CD4-positive, alpha-beta T cell treated with Interleukin-15 for 1 hour (primary cell): ENCODE data around the gene RDH13.
"Not testable (repeated sequence)": the region's sequence is repeated elsewhere in the genome, so short reads cannot be mapped to it uniquely, and the experiment has no call there.

Experiments used
- DNase-seq: peaks from one replicate; pipeline ENCODE4 v3.0.0-alpha.2; 2020

The RDH13 gene

DNA sequence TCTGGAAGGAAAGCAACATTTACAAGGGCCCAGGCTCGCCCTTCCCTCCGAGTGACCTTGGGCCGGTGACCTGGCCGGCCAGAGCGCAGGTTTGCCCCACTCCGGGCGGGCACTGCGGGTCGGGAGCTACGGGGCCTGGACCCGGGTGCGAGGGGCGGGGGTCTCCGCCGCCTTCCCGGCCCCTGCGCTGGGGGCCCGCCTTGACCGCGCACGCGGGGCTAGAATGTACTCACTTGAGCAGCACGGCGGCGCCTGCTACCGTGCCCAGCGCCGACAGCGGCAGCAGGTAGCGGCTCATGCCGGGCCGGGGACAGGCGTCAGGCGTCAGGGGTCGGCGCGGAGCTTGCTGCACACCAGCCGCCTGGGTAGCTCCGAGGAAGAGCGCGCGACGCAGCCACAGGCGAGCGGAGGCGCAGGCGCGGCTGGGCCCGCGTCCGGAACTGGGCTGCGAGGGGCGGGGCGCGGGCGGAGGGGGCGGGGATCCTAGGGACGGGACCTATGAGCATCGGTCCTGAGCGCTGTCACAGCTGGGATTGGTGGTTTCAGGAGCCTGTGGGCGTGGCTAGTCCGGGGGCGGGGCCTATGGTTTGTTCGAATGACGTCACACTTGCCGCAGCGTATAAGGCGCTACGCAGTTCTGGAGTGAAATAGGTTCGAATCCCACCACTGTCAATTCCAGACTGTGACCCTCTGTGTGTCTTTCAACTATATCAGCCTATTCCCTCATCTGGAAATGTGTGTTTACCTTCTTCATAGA is at the start of gene RDH13:
RDH13 (minus strand) TSS at position 414 of the 757 bp plus-strand sequence; CDS start at position 298, 116 bp downstream.
- DNase-seq, result peak; percentile 98

DNA sequence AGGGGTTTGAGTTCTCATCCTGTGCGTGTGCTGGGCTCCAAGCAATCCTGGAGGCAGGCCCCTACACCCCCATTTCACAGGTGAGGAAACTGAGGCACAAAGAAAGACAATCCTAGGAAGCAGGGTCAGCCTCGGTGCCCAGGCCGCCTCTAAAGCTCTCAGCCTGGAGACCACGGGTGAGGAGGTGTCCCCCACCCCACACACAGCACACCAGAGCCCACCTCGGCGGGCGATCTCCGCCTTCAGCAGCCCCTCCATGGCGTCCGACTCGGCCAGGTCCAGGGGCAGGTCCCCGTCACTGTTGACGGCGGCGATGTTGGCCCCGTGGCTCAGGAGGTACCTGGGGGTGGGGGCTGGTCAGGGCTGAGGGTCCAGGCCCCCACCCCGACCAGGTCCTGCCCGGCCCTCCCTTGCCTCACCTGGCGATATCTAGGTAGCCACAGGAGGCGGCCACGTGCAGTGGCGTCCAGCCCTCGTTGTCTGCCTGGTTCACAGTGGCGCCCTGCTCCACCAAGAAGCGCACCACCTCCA is 49.4 kb upstream of the RDH13 start:
- no peak for DNase-seq

- no peak for DNase-seq
These were observed 48.4 kb upstream of the RDH13 start for GRCh38 chr19:55111238-55111831.

DNA sequence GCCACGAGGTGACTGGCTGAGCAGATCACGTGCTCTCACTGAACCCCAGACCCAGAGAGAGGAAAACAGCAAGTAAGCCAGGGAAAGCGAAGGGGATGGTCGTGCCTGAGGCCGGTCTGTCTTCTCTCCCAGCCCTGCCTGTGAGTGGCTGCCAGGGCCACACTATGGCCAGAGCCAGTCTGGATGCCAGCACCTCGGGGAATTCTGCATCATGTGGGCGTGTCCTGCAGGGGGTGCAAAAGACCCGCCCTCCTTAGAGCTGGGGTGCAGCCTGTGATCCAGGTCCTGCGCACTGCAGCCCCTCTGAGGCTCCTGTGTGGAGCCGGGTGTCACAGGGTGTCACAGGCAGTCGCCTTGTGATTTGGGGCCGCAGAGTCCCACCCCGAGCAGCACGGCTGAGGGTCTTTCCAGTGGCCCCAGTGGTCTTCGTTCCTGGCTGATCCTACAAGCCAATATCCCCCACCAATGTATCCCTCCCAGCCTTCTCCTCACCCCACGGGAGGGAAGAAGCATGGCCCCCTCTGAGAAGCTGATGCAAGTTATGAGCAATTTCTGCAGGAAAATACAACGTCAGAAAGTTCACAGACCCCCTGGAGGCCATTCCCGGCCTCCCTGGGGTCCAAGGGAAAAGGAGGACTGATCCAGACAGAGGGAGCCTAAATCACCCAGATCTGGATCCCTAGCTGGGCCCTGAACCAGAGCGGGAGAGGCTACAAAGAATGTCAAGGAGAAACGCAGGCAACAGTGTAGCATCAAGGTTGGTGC is 46.8 kb upstream of the RDH13 start:
- DNase-seq, result no peak

DNA sequence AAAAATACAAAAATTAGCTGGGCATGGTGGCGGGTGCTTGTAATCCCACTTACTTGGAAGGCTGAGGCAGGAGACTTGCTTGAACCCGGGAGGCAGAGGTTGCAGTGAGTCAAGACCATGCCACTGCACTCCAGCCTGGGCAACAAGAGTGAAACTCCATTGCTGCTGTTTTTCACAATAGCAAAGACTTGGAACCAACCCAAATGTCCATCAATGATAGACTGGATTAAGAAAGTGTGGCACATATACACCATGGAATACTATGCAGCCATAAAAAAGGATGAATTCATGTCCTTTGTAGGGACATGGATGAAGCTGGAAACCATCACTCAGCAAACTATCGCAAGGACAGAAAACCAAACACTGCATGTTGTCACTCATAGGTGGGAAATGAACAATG is 44.3 kb upstream of the RDH13 start:
- not testable (repeated sequence) for DNase-seq

- DNase-seq, result no peak
These were observed 43.6 kb upstream of the RDH13 start for GRCh38 chr19:55106591-55106990.

GRCh38 chr19:55105237-55105636 is 42.3 kb upstream of the RDH13 start:
- no peak for DNase-seq

- DNase-seq, result no peak
These were observed 40.2 kb upstream of the RDH13 start for GRCh38 chr19:55103190-55103589.

DNA sequence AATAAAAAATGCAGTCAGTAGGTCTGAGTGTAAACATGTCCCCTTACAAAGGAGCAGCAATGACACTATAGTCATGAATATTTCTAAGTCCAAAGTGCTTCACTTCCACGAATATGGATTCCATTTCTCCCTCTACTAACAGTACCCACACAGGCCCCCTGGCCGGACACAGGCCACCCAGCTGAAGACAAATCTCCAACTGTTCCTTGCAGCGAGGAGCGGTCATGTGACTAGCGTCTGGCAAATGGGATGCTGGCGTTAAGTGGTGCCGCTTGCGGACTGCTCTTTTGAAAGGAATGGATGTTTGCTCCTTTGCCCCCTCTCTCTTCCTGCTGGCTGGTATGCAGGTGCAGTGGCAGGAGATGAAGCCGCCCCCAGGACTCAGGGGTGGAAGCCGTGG is 38.3 kb upstream of the RDH13 start:
- no peak for DNase-seq

DNA sequence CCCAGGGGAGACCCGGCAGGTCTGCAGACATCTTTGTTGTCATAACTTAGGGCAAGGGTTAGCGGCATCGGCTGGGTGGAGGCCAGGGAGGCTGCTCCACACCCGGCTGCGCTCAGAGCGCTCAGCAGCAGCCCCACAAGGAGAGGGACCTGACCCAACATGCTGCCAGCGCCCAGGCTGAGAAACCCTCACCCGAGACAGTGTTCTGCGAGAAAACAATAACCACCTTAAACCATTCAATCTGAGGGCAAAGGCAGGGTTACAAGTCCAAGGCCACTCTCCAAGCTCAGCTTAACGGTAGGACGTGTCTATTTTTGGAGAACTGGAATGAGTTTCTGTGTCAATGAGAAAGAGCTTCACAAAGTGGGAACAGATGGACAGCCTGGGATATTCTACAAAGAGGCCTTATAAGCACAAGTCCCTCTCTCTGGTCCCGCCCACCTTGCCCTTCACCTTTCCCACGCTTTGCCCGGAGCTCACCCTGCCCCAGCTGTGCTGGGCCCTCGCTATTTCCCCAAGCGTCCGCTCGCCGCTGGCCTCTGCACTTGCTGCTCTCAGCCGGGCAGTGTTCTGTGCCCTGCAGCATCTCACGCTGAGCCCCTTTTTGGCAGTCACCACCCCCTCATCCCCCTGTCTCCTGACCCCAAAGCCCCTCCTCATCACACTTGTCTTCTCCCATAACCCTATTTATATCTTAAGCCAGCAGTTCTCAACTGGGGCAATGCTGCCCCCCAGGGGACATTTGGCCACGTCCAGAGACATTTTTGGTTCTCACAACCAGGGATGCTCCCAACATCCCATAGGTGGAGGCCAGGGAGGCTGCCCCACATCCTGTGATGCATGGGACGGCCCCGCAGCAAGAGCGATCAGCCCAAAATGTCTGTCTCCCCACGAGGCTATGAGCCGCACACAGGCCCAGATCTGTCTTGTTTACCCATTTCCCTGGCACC is 36.9 kb upstream of the RDH13 start:
- DNase-seq, result no peak

DNA sequence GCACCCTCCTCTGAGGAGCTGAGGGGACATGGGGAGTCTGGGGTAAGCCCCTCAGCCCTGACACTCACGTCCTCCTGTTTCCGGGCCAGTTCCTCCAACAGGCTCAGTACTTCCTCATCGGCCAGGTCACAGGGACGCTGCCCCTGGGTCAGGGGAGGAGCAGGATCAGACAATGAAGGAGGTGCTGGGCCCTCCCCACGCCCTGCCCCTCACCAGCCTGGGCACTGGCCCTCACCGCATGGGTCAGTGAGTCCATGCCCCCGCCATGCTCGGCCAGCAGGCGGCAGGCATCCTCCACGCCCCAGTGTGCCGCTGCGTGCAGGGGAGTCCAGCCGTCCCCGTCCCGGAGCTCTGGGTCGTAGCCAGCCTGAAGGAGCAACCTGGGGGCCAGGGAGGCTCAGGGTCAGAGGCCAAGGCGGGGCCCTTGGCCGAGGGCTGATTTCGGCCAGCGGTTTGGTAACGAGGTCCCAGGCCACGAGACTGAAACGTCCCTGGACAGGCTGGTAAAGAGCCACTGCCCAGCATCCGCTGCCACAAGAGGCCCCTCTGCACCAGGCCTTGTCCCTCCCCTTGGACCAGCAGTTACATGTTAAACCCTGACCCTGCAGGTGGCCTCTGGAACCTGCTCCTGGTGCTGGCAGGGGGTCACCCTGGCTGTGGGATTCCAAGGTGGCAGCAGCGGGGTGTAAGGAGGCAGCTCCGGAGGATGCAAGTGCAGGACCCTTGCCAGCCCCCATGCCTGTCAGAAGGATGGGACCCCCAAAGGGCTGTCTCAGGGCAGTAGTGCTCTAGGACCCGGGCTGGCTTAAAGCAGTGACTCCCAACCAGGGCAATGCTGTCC is 36.0 kb upstream of the RDH13 start:
- no peak for DNase-seq

GRCh38 chr19:55097864-55098715 is 35.1 kb upstream of the RDH13 start:
- no peak for DNase-seq

- DNase-seq, result no peak
These were observed 33.2 kb upstream of the RDH13 start for GRCh38 chr19:55096061-55096701.

GRCh38 chr19:55095260-55096060 is 32.5 kb upstream of the RDH13 start:
- DNase-seq, result no peak

- DNase-seq, result no peak
These were observed 31.7 kb upstream of the RDH13 start for GRCh38 chr19:55094456-55095259.

GRCh38 chr19:55092423-55093318 is 29.7 kb upstream of the RDH13 start:
- DNase-seq, result no peak

- no peak for DNase-seq
These were observed 29.0 kb upstream of the RDH13 start for GRCh38 chr19:55091955-55092354.
